ENCODE measurements around the gene MPST.

- TF ChIP-seq CTCF (IDR thresholded peaks at IDR 0.05 in 4 of 5, conservative IDR thresholded peaks at IDR 0.05 in 1 of 5) (no peak), POLR2A (IDR thresholded peaks at IDR 0.05) (no peak)
These were observed 18.6 kb upstream of the MPST start for GRCh38 chr22:37000676-37001534.
